OCI-LY3 (cell line): ENCODE data around the gene RAPGEF3.

Experiments
- CTCF ChIP-seq: fragments of 200-600, 300-600 bp; sonication (generic); IDR thresholded peaks from 2 replicates; pipeline ENCODE4 v1.5.1; 2014; ENCODE audit warnings: antibody characterized with exemption, low read length, low read depth
- EZH2phosphoT487 ChIP-seq: fragments of 200-600 bp; shearing (Covaris generic); IDR thresholded peaks from 2 replicates; pipeline ENCODE4 v1.6.1; 2018; ENCODE audit warnings: antibody characterized with exemption, mixed run types, low read depth

GRCh38 chr12:47714826-47715386 is 43.8 kb downstream of the RAPGEF3 start:
- TF ChIP-seq CTCF = no peak
- no peak for TF ChIP-seq EZH2phosphoT487
